Measurements from ENCODE around the gene CIDEB. TPM values are rescaled to one million over a fixed set of nuclear protein-coding genes. Genes with fewer than 3 reads are reported as not detected.

The CIDEB gene
- total and polyA plus RNA-seq, 2 of the 13 experiments (the other 11 are each of a cell fraction or from before 2014, with no cell fraction given) = 35.8 to 110 TPM

DNA sequence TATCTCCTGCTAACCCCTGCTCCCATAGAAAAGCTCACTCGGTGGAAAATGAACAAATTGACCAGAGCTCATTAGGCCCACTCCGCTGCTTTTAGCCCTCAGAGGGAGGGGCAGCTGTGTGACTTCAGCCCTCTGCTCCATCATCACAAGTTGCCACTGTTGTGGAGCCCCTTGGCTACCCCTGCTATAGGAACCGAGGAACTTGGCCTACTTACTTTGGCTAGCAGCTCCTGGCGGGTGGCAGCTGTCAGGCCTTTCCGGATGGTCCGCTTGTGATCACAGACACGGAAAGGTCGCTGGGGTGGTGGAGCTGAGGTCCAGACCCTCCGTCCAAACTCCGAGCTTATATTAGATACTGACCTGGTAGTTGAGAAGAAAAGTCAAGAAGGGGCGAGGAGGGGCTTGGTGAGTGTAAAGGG is 612 bp downstream of the CIDEB start (continued):
- no peak for TF ChIP-seq SMARCC2 (IDR thresholded peaks at IDR 0.05)
- TF ChIP-seq HNRNPH1 (optimal IDR thresholded peaks at IDR 0.05; ENCODE audit: low read depth, low read length) = peak; percentile 6
- TF ChIP-seq PHB2 (IDR thresholded peaks at IDR 0.05; ENCODE audit: partially characterized antibody) = no peak
- 0 out of 2 replicates have a peak, but pooled peaks have one; percentile 14 for TF ChIP-seq KLF15 (CRISPR knock-in tag; IDR thresholded peaks at IDR 0.05; ENCODE audit: borderline replicate concordance)
- TF ChIP-seq ZBTB38 (CRISPR knock-in tag; IDR thresholded peaks at IDR 0.05) = peak; percentile 100
- TF ChIP-seq, protein P1, sequence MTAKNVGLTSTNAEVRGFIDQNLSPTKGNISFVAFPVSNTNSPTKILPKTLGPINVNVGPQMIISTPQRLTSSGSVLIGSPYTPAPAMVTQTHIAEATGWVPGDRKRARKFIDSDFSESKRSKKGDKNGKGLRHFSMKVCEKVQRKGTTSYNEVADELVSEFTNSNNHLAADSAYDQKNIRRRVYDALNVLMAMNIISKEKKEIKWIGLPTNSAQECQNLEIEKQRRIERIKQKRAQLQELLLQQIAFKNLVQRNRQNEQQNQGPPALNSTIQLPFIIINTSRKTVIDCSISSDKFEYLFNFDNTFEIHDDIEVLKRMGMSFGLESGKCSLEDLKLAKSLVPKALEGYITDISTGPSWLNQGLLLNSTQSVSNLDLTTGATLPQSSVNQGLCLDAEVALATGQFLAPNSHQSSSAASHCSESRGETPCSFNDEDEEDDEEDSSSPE (CRISPR knock-in tag; IDR thresholded peaks at IDR 0.05) = 0 out of 2 replicates have a peak, but pooled peaks have one; percentile 40
- TF ChIP-seq ZBTB20 (CRISPR knock-in tag; IDR thresholded peaks at IDR 0.05; ENCODE audit: borderline replicate concordance, low read depth) = peak; percentile 30; the same call in 1 of the 2 replicates
- no peak for TF ChIP-seq NR2C2 (CRISPR knock-in tag; IDR thresholded peaks at IDR 0.05; ENCODE audit: borderline replicate concordance)
- peak; percentile 99; the same call in 1 of the 2 replicates for TF ChIP-seq EED (CRISPR knock-in tag; IDR thresholded peaks at IDR 0.05)
- TF ChIP-seq FOSL2 (CRISPR knock-in tag; IDR thresholded peaks at IDR 0.05) = no peak
- 0 out of 2 replicates have a peak, but pooled peaks have one; percentile 59 for TF ChIP-seq SALL2 (CRISPR knock-in tag; IDR thresholded peaks at IDR 0.05)
- peak; percentile 88; the same call in 1 of the 2 replicates for TF ChIP-seq ZNF83 (CRISPR knock-in tag; IDR thresholded peaks at IDR 0.05; ENCODE audit: borderline replicate concordance)
- TF ChIP-seq NR1H2 (CRISPR knock-in tag; IDR thresholded peaks at IDR 0.05; ENCODE audit: borderline replicate concordance, low read depth) = no peak
- TF ChIP-seq MEIS2 (CRISPR knock-in tag; IDR thresholded peaks at IDR 0.05) = no peak
- TF ChIP-seq, protein P2, sequence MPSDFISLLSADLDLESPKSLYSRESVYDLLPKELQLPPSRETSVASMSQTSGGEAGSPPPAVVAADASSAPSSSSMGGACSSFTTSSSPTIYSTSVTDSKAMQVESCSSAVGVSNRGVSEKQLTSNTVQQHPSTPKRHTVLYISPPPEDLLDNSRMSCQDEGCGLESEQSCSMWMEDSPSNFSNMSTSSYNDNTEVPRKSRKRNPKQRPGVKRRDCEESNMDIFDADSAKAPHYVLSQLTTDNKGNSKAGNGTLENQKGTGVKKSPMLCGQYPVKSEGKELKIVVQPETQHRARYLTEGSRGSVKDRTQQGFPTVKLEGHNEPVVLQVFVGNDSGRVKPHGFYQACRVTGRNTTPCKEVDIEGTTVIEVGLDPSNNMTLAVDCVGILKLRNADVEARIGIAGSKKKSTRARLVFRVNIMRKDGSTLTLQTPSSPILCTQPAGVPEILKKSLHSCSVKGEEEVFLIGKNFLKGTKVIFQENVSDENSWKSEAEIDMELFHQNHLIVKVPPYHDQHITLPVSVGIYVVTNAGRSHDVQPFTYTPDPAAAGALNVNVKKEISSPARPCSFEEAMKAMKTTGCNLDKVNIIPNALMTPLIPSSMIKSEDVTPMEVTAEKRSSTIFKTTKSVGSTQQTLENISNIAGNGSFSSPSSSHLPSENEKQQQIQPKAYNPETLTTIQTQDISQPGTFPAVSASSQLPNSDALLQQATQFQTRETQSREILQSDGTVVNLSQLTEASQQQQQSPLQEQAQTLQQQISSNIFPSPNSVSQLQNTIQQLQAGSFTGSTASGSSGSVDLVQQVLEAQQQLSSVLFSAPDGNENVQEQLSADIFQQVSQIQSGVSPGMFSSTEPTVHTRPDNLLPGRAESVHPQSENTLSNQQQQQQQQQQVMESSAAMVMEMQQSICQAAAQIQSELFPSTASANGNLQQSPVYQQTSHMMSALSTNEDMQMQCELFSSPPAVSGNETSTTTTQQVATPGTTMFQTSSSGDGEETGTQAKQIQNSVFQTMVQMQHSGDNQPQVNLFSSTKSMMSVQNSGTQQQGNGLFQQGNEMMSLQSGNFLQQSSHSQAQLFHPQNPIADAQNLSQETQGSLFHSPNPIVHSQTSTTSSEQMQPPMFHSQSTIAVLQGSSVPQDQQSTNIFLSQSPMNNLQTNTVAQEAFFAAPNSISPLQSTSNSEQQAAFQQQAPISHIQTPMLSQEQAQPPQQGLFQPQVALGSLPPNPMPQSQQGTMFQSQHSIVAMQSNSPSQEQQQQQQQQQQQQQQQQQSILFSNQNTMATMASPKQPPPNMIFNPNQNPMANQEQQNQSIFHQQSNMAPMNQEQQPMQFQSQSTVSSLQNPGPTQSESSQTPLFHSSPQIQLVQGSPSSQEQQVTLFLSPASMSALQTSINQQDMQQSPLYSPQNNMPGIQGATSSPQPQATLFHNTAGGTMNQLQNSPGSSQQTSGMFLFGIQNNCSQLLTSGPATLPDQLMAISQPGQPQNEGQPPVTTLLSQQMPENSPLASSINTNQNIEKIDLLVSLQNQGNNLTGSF (CRISPR knock-in tag; IDR thresholded peaks at IDR 0.05) = peak; percentile 38; the same call in 1 of the 2 replicates
- TF ChIP-seq ZNF572 (CRISPR knock-in tag; IDR thresholded peaks at IDR 0.05) = 0 out of 2 replicates have a peak, but pooled peaks have one; percentile 78
- peak; percentile 22; the same call in 1 of the 2 replicates for TF ChIP-seq NFATC3 (CRISPR knock-in tag; IDR thresholded peaks at IDR 0.05)
- TF ChIP-seq, protein P3, sequence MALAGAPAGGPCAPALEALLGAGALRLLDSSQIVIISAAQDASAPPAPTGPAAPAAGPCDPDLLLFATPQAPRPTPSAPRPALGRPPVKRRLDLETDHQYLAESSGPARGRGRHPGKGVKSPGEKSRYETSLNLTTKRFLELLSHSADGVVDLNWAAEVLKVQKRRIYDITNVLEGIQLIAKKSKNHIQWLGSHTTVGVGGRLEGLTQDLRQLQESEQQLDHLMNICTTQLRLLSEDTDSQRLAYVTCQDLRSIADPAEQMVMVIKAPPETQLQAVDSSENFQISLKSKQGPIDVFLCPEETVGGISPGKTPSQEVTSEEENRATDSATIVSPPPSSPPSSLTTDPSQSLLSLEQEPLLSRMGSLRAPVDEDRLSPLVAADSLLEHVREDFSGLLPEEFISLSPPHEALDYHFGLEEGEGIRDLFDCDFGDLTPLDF (CRISPR knock-in tag; IDR thresholded peaks at IDR 0.05) = no peak
- no peak for TF ChIP-seq ZNF552 (CRISPR knock-in tag; IDR thresholded peaks at IDR 0.05; ENCODE audit: borderline replicate concordance)
- TF ChIP-seq ZNF557 (CRISPR knock-in tag; IDR thresholded peaks at IDR 0.05) = peak; percentile 51; the same call in 1 of the 2 replicates
- no peak for TF ChIP-seq RXRA (CRISPR knock-in tag; IDR thresholded peaks at IDR 0.05)
- peak; percentile 21 for TF ChIP-seq ZFP90 (CRISPR knock-in tag; IDR thresholded peaks at IDR 0.05; ENCODE audit: borderline replicate concordance)
- TF ChIP-seq MIER3 (CRISPR knock-in tag; IDR thresholded peaks at IDR 0.05; ENCODE audit: borderline replicate concordance) = no peak
- 0 out of 2 replicates have a peak, but pooled peaks have one; percentile 22 for TF ChIP-seq BRCA1 (CRISPR knock-in tag; IDR thresholded peaks at IDR 0.05)
- TF ChIP-seq BRD4 (CRISPR knock-in tag; IDR thresholded peaks at IDR 0.05) = 0 out of 2 replicates have a peak, but pooled peaks have one; percentile 59

All from HepG2 (cell line).